ENCODE results near the gene CDPF1.
"Not testable (repeated sequence)": the region's sequence is repeated elsewhere in the genome, so short reads cannot be mapped to it uniquely, and the experiment has no call there.

Gene CDPF1

DNA sequence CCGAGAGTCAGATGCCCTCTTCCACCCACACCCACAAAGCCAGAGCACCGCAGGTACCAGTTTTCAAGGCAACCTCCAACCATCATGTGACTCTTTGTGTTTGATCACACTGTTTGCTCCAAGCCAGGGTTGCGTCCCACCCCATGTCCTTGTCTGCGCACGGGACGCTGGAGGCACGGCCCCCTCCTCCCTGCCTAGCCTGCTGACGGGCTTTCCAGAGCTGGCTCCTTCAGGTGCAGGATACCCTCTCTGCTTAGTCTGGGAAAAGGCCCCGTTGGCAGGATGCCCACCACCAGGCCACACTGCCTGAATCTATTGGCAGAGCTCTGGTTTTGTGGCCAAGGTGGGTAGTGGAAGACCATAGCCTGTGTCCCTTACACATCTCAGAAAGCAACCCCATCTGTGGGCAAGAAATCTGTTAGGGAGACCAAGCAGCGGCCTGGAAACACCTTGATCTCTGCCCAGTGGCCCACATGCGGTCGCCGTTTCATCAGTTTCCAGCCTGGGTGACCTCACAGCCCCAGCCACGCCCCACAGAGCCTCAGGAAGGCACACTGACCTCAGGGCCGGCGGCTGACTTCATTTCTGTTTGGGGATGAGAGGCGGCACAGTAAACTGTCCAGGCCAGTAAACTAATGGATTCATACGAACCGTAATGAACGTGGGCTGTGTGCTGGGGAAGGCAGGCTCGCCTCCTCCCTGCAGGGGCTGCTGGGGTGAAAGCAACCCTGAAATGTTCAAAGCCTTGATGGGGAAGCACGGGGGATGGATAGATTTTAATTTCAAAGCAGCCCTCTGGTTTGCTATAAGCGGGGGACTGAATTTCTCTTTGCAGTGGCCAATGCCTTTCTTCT, 25.8 kb downstream of the CDPF1 start:
- no peak for DNase-seq

DNA sequence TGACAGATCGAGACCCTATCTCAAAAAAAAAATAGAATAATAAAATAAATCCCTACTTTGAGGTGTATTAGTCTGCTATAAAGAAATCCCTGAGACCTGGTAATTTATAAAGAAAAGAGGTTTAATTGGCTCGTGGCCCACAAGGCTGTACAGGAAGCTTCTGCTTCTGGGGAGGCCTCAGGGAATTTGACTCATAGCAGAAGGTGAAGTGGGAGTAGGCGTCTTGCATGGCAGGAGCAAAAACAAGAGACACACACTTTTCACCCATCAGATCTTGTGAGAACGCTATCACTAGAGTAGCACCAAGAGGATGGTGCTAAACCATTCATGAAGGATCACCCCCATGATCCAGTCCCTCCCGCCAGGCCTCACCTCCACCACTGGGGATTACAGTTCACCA, 29.2 kb downstream of the CDPF1 start:
- no peak for DNase-seq

DNA sequence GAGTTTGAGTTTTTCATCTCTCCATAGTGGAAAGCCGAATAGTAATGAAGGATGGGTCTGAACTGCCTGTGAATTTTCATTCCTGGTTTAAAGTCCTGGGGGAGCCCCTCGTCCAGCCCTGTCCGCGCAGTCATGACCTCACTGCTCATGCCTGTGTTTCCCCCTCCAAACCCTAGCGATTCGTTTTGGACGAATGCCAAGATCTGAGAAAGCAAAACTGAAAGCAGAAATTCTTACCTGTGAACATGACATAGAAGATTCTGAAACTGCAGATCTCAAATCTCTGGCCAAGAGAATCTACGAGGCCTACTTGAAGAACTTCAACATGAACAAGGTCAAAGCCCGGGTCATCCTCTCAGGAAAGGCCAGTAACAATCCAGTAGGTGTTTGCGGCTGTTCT, 30.5 kb downstream of the CDPF1 start:
- no peak for DNase-seq

DNA sequence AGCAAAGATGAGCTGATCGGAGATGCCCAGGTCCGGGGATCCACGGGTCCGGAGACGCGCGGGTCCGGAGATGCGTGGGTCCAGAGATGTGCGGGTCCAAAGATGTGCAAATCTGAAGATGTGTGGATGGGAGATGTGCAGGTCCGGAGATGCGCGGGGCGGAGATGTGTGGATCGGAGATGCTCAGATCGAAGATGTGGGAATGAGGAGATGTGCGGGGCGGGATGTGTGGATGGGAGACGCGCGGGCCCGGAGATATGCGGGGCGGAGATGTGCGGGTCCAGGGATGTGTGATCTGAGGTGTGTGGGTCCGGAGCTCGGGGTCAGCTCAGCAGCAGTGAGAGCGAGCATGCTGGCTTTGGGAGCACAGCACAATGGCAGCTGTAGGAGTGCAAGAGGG, 35.5 kb downstream of the CDPF1 start:
- DNase-seq = no peak

DNA sequence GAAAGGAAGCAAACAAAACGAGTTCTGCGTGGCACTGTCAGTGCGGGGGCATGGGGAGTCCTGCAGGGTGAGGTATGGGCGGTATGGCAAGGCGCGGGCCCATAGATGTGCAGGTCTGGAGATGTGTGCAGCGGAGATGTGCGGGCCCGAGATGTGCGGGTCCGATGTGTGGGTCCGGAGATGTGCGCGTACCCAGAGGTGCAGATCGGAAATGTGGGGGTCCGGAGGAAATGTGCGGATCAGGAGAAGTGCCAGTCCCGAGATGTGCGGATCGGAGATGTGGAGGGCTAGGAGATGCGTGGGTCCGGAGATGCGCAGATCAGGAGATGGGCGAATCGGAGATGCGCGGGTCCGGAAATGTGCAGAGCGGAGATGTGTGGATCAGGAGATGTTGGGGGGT, 35.9 kb downstream of the CDPF1 start:
- DNase-seq = no peak

DNA sequence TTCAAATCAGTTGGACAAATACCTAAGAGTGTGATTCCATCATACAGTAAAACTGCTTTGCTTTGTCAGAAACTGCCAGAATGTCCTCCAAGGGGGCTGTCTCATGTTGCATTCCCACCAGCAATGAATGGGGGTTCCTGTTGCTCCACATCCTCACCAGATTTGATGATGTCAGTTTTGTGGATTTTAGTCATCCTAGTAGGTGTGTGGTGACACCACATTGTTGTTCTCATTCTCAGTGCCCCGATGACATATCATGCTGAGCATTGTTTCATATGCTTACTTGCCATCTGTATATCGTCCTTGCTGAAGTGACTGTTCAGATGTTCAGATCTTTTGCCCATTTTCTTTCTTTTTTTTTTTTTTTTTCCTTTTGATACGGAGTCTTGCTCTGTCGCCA, 37.0 kb downstream of the CDPF1 start:
- DNase-seq = no peak

DNA sequence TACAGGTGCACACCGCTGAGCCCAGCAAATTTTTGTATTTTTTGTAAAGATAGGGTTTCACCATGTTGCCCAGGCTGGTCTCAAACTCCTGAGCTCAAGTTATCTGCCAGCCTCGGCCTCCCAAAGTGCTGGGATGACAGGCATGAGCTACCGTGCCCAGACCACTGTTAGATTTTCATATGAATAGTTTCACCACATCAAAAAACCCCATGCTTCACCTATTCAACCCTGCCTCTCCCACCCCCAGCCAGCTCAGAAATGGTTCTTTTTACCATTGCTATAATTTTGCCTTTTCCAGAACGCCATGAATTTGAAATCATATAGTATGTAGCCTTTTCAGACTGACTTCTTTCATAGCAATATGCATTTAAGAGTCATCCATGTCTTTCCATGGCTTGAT, 37.9 kb downstream of the CDPF1 start:
- no peak for DNase-seq

DNA sequence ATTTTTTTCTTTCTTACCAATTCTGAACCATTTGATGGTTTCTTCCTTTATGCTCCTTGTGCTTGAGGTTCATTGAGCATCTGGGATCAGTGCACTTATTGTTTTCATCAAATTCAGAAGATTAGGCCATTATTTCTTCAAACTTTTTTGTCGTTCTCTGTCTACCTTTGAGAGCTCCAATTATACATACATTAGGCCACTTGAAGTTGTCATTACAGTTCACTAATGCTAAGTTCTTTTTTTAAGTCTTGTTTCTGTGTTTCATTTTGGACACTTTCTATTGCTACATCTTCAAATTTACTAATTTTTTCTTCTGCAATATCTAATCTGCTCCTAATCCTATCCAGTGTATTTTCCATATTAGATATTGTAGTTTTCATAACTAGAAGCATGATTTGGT, 40.8 kb downstream of the CDPF1 start:
- DNase-seq = no peak

DNA sequence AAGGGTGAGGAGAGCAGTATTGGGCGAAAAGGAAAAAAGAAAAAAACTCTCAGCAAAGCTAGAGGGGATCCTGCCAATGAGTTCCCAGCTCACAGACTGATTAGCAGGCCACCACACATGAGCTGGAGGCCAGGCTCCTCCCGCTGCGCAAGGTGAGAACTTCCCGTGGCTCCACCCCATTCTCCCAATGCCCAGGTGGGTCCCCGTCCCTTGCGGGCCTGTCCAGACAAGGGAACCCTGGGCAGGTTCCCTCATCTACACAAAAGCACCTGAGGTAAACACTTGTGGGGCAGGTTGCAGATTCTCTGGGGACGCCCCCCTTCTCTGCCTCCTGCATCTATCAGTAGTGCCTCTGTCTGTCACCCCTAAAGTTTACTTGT, 46.5 kb downstream of the CDPF1 start:
- no peak for DNase-seq

DNA sequence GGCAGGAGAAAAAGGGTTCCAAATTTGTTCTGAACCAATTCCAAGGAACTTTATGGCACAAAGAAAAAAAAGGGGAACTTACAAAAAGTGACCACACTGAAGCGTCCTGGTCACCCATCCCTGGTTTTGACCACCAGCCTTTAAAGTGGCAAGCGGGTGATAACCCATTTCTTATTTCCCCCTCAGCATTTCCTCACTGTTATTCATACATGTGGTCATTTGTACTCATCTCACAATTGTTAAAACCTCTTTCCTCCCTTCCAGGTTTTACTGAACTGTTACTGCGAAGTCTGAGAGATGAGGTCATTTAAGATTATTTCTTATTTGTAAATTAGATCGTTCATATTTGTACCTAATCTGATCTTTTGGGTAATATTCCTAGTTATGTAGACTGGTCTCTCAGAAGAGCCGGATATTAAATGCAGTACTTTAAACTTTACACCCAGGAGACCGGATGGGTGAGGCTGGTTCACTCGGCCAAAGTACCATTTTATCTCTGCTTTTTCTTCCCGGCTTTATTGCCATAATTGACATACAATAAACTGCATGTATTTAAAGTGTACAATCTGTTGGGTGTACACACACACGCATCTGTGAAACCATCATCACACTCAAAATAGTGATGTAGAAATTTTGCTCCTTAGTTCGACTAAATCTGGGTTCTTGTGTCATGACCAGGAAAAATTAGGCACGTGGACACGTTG, 47.0 kb downstream of the CDPF1 start:
- no peak for DNase-seq

DNA sequence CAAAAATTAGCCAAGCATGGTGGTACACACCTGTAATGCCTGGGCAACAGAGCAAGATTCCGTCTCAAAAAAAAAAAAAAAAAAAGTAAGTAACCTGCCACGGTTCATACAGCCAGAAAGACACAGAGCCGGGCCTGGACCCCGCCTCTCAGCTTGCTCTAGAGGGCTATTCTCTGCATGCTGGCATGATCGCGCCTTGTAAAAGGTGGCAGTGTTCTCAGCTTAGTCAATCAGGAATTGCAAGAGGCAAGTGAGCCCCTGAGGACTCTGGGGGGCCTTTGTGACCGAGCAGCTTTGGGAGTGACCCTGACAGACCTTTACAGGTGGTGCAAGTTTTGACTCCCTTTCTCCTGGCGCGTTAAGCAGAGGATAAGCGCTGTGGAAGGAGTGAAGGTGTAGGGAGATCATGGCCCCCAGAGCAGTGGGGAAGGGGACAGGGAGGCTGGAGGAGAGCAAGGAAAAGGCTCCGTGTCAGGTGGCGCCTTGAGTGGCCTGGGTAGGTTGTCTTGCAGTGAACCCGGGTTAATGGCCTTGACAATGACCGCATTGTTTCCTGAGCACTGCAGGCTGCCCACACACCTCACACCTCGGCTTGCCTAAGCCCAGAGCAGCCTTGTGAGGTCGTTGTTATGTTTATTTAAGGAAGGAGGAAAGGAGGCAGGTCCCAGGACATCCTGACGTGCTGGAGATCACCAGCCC, 48.9 kb downstream of the CDPF1 start:
- DNase-seq = no peak

DNA sequence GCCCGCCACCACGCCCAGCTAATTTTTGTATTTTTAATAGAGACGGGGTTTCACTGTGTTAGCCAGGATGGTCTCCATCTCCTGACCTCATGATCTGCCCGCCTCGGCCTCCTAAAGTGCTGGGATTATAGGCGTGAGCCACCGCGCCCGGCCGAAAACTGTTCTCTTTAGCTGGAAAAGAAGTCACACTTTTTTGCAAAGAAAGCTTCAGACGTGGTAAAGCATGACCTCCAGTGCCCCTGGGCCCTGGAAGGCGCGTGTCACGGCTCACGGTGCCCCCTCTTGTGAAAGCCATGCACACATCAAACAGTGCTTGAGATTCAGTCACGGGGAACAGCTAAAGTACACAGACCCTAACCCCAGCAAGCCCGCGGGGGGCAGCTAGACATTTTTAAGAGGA, 51.3 kb downstream of the CDPF1 start:
- not testable (repeated sequence) for DNase-seq

DNA sequence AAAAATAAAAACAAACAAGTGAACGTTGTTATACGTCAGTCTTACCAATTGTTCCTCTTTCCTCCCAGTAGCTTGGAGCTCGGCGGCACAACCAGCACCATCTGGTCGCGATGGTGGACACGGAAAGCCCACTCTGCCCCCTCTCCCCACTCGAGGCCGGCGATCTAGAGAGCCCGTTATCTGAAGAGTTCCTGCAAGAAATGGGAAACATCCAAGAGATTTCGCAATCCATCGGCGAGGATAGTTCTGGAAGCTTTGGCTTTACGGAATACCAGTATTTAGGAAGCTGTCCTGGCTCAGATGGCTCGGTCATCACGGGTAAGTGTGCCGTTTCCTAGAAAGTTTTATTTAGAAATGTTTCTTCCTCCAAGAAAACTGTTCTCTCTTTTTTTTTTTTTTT, 51.8 kb downstream of the CDPF1 start:
- no peak for DNase-seq

DNA sequence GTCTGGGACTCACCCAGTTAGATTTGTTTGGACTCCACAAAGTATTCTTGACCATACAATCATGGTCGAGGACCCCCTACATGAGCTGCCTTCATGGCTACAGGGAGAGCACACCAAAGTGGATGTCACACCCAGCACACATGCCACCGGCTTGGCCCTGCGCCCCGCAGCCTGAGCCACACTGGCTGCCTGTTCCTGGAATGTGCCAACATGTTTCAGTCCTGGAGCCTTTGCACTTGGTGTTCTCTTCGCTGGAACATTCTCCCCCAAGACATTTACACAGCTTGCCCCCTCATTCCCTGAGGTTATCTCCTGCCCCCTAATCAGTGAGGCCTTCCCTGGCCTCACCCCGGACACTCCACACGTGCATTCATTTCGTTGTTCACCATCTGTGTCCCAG, 53.8 kb downstream of the CDPF1 start:
- no peak for DNase-seq

DNA sequence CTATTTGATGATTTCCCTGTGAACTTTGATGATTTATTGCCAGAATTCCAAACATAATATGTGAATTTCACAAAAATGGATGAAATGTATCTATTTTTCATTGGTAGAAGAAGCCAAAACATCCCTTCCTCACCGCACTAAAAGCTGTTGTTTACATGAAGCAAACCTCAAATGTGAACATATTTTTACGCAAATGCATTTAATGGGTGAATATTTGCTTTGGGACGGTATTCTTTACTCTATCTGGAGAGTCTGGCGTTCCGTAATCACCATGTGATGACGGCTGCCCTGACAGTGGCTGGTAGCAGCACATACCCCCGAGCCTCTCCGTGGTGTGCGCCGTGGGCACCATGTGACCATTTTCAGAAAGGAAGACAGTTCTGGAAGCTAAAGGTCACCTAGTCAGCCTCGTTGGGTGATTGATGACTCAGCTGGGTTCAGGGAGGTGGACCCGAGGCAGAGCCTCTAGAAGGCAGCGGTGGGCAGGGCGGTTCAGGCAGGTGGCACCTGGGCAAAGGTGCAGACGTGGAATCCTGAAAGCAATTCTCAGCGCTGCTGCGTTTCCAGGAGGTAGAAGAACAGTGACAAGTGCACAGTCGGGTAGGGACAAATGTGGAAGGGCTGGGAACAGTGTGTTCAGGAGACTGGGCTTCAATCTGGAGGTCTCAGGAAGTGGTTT, 54.5 kb downstream of the CDPF1 start:
- no peak for DNase-seq

All from T1000 (cell line).